SK-N-SH (cell line): ENCODE measurements around the gene UNC93B1. TPM values are rescaled to one million over a fixed set of nuclear protein-coding genes. Genes with fewer than 3 reads are reported as not detected.

Experiments
- CTCF ChIA-PET: fragments of 300-600, 350-600 bp; formaldehyde crosslinking; extraction: SDS; loops from one replicate; lab custom pipeline; 2021; lab: Yijun Ruan, JAX
- POLR2A ChIA-PET: fragments of 350-600 bp; sonication (Branson Sonifier 250); formaldehyde crosslinking; extraction: SDS; loops from one replicate; lab custom pipeline; 2020; ENCODE audit warnings: antibody characterized with exemption, inconsistent platforms; lab: Yijun Ruan, JAX
- DNase-seq: peaks from one replicate; pipeline ENCODE4 v3.0.0; 2012
- H2AFZ ChIP-seq: fragments of 200-600 bp; sonication (generic); 2 replicates; pipeline ENCODE4 v1.8.1; 2016; ENCODE audit warnings: antibody characterized with exemption, mild to moderate bottlenecking, low read depth
- H3F3A ChIP-seq: fragments of 200-600 bp; sonication (generic); replicated peaks from 2 replicates; pipeline ENCODE3; 2016; ENCODE audit warnings: antibody characterized with exemption, mild to moderate bottlenecking; ENCODE audit not compliant: insufficient read depth
- H3K27ac ChIP-seq, 2 experiments: fragments of 200-500 bp in 1 of 2; fragments of 200-600 bp in 1 of 2; sonication (Bioruptor generic) in 1 of 2; sonication (generic), shearing (Covaris generic) in 1 of 2; 2 replicates each; pipeline versions ENCODE4 v1.5.1 to v1.6.1; 2014 to 2016; ENCODE audit warnings: low read depth in 2 of 2, inconsistent platforms in 1 of 2, low read length in 1 of 2, mild to moderate bottlenecking in 1 of 2, mixed read lengths in 1 of 2
- H3K27me3 ChIP-seq: fragments of 200-600 bp; sonication (generic), shearing (Covaris generic); 2 replicates; pipeline ENCODE4 v1.6.1; 2016; ENCODE audit warnings: mixed run types; ENCODE audit not compliant: insufficient read depth
- H3K36me3 ChIP-seq, 2 experiments: fragments of 200-500 bp in 1 of 2; fragments of 200-600 bp in 1 of 2; sonication (Bioruptor generic) in 1 of 2; sonication (generic) in 1 of 2; replicated peaks in 1 of 2; 2 replicates each; pipeline versions ENCODE3 to v1.5.1; 2014 to 2016; ENCODE audit warnings: low read length in 1 of 2, mild to moderate bottlenecking in 1 of 2; ENCODE audit not compliant: insufficient read depth in 2 of 2, control insufficient read depth in 1 of 2
- H3K4me1 ChIP-seq, 2 experiments: fragments of 200-500 bp in 1 of 2; fragments of 200-600 bp in 1 of 2; sonication (Bioruptor generic) in 1 of 2; sonication (generic), shearing (Covaris generic) in 1 of 2; 2 replicates each; pipeline versions ENCODE4 v1.5.1 to v1.6.1; 2014 to 2016; ENCODE audit warnings: low read depth in 1 of 2, low read length in 1 of 2, mixed run types in 1 of 2; ENCODE audit not compliant: insufficient read depth in 2 of 2, control insufficient read depth in 1 of 2
- H3K4me2 ChIP-seq: fragments of 200-600 bp; sonication (generic), shearing (Covaris generic); 2 replicates; pipeline ENCODE4 v1.6.1; 2017; ENCODE audit warnings: mixed run types
- H3K4me3 ChIP-seq, 2 experiments: fragments of 200-500 bp in 1 of 2; fragments of 200-600 bp in 1 of 2; sonication (Bioruptor generic) in 1 of 2; sonication (generic), shearing (Covaris generic) in 1 of 2; 2 replicates each; pipeline versions ENCODE4 v1.5.1 to v1.8.1; 2014 to 2016; ENCODE audit warnings: low read depth in 2 of 2, inconsistent platforms in 1 of 2, low read length in 1 of 2, mild to moderate bottlenecking in 1 of 2, mixed read lengths in 1 of 2, moderate library complexity in 1 of 2
- H3K79me2 ChIP-seq: fragments of 200-600 bp; sonication (generic); 2 replicates; pipeline ENCODE4 v1.8.1; 2017; ENCODE audit warnings: mild to moderate bottlenecking; ENCODE audit not compliant: insufficient read depth
- H3K9ac ChIP-seq: fragments of 200-600 bp; sonication (generic); 2 replicates; pipeline ENCODE4 v1.6.1; 2017; ENCODE audit warnings: mixed run types
- H3K9me2 ChIP-seq: fragments of 200-600 bp; sonication (generic); 2 replicates; pipeline ENCODE4 v1.6.1; 2017; ENCODE audit warnings: mixed run types
- H3K9me3 ChIP-seq: fragments of 200-600 bp; sonication (generic); 2 replicates; pipeline ENCODE4 v1.6.1; 2017; ENCODE audit warnings: mixed run types, mild to moderate bottlenecking, moderate library complexity
- H4K20me1 ChIP-seq: fragments of 200-600 bp; sonication (generic); 2 replicates; pipeline ENCODE4 v1.6.1; 2017; ENCODE audit warnings: mild to moderate bottlenecking, mixed run types; ENCODE audit not compliant: insufficient read depth
- CHD2 ChIP-seq: fragments of 150-350 bp; IDR thresholded peaks from 2 replicates; pipeline ENCODE4 v1.6.1; 2018; ENCODE audit warnings: low read length; ENCODE audit not compliant: partially characterized antibody
- ELF1 ChIP-seq: IDR thresholded peaks from 2 replicates; pipeline ENCODE4 v1.4.0; 2012
- EZH2phosphoT487 ChIP-seq: fragments of 200-600 bp; sonication (generic); IDR thresholded peaks from 2 replicates; pipeline ENCODE4 v1.6.1; 2017; ENCODE audit warnings: low read depth, mixed run types, mild to moderate bottlenecking, antibody characterized with exemption, moderate library complexity, borderline replicate concordance
- FOSL2 ChIP-seq: IDR thresholded peaks from 2 replicates; pipeline ENCODE4 v1.4.0; 2012; ENCODE audit warnings: low read depth, mild to moderate bottlenecking, moderate library complexity, borderline replicate concordance
- FOXJ3 ChIP-seq: sonication (generic); formaldehyde crosslinking; IDR thresholded peaks from 2 replicates; pipeline ENCODE4 v1.5.1; 2020; ENCODE audit warnings: mild to moderate bottlenecking, missing genetic modification reagents
- FOXM1 ChIP-seq: IDR thresholded peaks from 2 replicates; pipeline ENCODE4 v1.4.0; 2012; ENCODE audit warnings: low read depth, mild to moderate bottlenecking
- GATA2 ChIP-seq: sonication (generic); formaldehyde crosslinking; IDR thresholded peaks from 2 replicates; pipeline ENCODE4 v1.5.0; 2020; ENCODE audit warnings: mild to moderate bottlenecking, missing genetic modification reagents
- JUND ChIP-seq: IDR thresholded peaks from 2 replicates; pipeline ENCODE4 v1.4.0; 2012
- MEF2A ChIP-seq: IDR thresholded peaks from 2 replicates; pipeline ENCODE4 v1.4.0; 2012; ENCODE audit warnings: low read depth, borderline replicate concordance
- MXI1 ChIP-seq: IDR thresholded peaks from 2 replicates; pipeline ENCODE4 v1.6.1; 2012; ENCODE audit warnings: mild to moderate bottlenecking, low read depth, low read length, improper control_type of control experiment
- NFIC ChIP-seq: IDR thresholded peaks from 2 replicates; pipeline ENCODE4 v1.4.0; 2012; ENCODE audit warnings: borderline replicate concordance
- NRF1 ChIP-seq: IDR thresholded peaks from 2 replicates; pipeline ENCODE4 v1.6.1; 2012; ENCODE audit warnings: low read depth, mild to moderate bottlenecking, low read length
- POLR2AphosphoS5 ChIP-seq: IDR thresholded peaks from 2 replicates; pipeline ENCODE4 v1.6.1; 2012; ENCODE audit warnings: low read depth, low read length
- RCOR1 ChIP-seq: fragments of 150-350 bp; IDR thresholded peaks from 2 replicates; pipeline ENCODE4 v1.6.1; 2017; ENCODE audit warnings: antibody characterized with exemption, low read length
- RFX5 ChIP-seq: IDR thresholded peaks from 2 replicates; pipeline ENCODE4 v1.6.1; 2012; ENCODE audit warnings: mild to moderate bottlenecking, improper control_type of control experiment, low read length
- RXRA ChIP-seq: IDR thresholded peaks from 2 replicates; pipeline ENCODE4 v1.4.0; 2012; ENCODE audit warnings: low read depth, mild to moderate bottlenecking, borderline replicate concordance
- SIN3A ChIP-seq: IDR thresholded peaks from 2 replicates; pipeline ENCODE4 v1.6.1; 2012; ENCODE audit warnings: low read depth, mild to moderate bottlenecking, low read length, moderate library complexity, borderline replicate concordance
- SMC3 ChIP-seq: IDR thresholded peaks from 2 replicates; pipeline ENCODE4 v1.6.1; 2012; ENCODE audit warnings: low read depth, low read length, improper control_type of control experiment
- TEAD4 ChIP-seq: IDR thresholded peaks from 2 replicates; pipeline ENCODE4 v1.4.0; 2012; ENCODE audit warnings: mild to moderate bottlenecking, borderline replicate concordance; ENCODE audit not compliant: insufficient read depth
- USF1 ChIP-seq: IDR thresholded peaks from 2 replicates; pipeline ENCODE4 v1.4.0; 2012; ENCODE audit warnings: low read depth, borderline replicate concordance
- ZBTB33 ChIP-seq: IDR thresholded peaks from 2 replicates; pipeline ENCODE4 v1.4.0; 2012; ENCODE audit warnings: low read depth, borderline replicate concordance
- WGBS: methylation state at CpG from one replicate; pipeline ENCODE4 v1.1.6; 2017; ENCODE audit warnings: low lambda C conversion rate; 5-methylcytosine and 5-hydroxymethylcytosine counted together
- polyA plus RNA-seq, 3 experiments: library from polyadenylated mRNA; depleted of rRNA; stranded (reverse); fragments of >200 nt; gene quantifications; 2 replicates each; pipeline ENCODE4 v1.2.3, GENCODE V29; 2012
- TF ChIP-seq, protein P1 (sequence below): IDR thresholded peaks from 2 replicates; pipeline ENCODE4; 2012
- TF ChIP-seq, protein P2 (sequence below): fragments of 150-350 bp; IDR thresholded peaks from 2 replicates; pipeline ENCODE4 v1.6.1; 2016; ENCODE audit warnings: mild to moderate bottlenecking, low read depth, low read length
- TF ChIP-seq, protein P3 (sequence below): IDR thresholded peaks from 2 replicates; pipeline ENCODE4 v1.4.0; 2012; ENCODE audit warnings: low read depth
- TF ChIP-seq, protein P4 (sequence below): IDR thresholded peaks from 2 replicates; pipeline ENCODE4 v1.6.1; 2012; ENCODE audit warnings: mild to moderate bottlenecking, low read depth, low read length, moderate library complexity

Gene UNC93B1
- polyA plus RNA-seq, 1 of the 3 experiments (the other 2 are of a cell fraction), result 28.9 TPM

DNA sequence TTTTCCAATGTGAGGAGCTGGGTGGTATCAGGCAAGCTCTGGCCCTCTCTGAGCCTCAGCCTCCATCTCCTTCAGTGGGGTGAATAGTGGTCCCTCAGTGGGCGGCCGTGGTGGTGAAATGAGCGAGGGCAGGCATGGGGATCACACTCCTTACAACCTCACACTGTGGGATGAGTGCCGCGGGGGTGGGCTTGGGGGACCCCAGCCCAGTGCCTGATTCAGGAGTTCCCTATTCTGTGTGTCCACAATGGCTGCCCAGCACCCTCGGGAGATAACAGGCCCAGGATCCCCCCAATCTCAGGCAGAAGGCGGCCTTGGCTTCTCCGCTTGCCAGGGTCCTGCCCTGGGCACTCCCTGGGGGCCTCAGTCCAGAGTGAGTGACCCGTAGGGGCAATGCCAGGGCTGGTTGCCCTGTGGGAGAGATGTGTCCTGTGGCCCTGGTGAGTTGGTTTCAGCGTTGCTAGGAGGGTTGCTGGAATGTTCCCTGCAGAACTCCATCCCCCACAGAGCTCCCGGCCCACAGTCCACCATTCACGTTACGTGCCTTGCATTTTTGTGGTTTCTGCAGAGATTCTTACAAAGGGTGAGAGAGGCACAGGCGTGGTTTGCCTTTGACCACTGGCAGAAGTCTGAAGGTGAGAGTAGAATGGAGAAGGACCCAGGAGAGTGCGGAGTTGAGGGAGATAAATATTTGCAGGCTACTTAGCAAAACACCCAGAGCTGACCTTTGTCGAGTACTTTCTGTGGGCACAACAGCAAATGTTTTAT is 9.1 kb upstream of the UNC93B1 start:
- CTCF ChIA-PET, result interaction anchor here (1.4 kb wide), 2 partner anchors 19 to 197 kb away, joined by 3 to 4 read pairs; no protein-coding TSS in a partner anchor
- Histone ChIP-seq H3K4me3 (no peak overlapping the region), H4K20me1 (no peaks in the 10 kb centered on the region), H3K9me2 (no peaks in the 10 kb centered on the region), H3K4me2 (peak overlapping the region; percentile 64), H3K27ac (peak overlapping the region; percentile 80 to 96), H3K79me2 (peaks cover 18% of the 10 kb centered on the region), H3K9ac (peak overlapping the region; percentile 76), H3K36me3 (no peaks in the 10 kb centered on the region), H3K9me3 (no peaks in the 10 kb centered on the region), H3K4me1 (peaks cover 39 to 44% of the 10 kb centered on the region in 2 experiments; a peak in 3 of 4 replicates), H3F3A (peaks cover 18% of the 10 kb centered on the region), H3K27me3 (no peaks in the 10 kb centered on the region), H2AFZ (no peak overlapping the region)
- POLR2A ChIA-PET, result no interaction called here
- DNase-seq, result no peak
- WGBS, result 34% methylated on average over 11 of the region's 16 CpGs
- TF ChIP-seq SMC3, result no peak
- no peak for TF ChIP-seq MXI1
- TF ChIP-seq, protein P1, sequence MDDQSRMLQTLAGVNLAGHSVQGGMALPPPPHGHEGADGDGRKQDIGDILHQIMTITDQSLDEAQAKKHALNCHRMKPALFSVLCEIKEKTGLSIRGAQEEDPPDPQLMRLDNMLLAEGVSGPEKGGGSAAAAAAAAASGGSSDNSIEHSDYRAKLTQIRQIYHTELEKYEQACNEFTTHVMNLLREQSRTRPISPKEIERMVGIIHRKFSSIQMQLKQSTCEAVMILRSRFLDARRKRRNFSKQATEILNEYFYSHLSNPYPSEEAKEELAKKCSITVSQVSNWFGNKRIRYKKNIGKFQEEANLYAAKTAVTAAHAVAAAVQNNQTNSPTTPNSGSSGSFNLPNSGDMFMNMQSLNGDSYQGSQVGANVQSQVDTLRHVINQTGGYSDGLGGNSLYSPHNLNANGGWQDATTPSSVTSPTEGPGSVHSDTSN, result peak; percentile 42; the same call in 1 of the 2 replicates
- peak; percentile 90; the same call in 1 of the 2 replicates for TF ChIP-seq RXRA
- peak; percentile 72 for TF ChIP-seq NFIC
- TF ChIP-seq, protein P2, sequence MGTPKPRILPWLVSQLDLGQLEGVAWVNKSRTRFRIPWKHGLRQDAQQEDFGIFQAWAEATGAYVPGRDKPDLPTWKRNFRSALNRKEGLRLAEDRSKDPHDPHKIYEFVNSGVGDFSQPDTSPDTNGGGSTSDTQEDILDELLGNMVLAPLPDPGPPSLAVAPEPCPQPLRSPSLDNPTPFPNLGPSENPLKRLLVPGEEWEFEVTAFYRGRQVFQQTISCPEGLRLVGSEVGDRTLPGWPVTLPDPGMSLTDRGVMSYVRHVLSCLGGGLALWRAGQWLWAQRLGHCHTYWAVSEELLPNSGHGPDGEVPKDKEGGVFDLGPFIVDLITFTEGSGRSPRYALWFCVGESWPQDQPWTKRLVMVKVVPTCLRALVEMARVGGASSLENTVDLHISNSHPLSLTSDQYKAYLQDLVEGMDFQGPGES, result no peak
- TF ChIP-seq FOXM1, result no peak
- TF ChIP-seq RFX5, result no peak
- TF ChIP-seq ELF1, result no peak
- TF ChIP-seq JUND, result no peak
- no peak for TF ChIP-seq ZBTB33
- TF ChIP-seq TEAD4, result peak; percentile 98
- TF ChIP-seq, protein P3, sequence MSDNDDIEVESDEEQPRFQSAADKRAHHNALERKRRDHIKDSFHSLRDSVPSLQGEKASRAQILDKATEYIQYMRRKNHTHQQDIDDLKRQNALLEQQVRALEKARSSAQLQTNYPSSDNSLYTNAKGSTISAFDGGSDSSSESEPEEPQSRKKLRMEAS, result peak; percentile 84
- TF ChIP-seq, protein P4, sequence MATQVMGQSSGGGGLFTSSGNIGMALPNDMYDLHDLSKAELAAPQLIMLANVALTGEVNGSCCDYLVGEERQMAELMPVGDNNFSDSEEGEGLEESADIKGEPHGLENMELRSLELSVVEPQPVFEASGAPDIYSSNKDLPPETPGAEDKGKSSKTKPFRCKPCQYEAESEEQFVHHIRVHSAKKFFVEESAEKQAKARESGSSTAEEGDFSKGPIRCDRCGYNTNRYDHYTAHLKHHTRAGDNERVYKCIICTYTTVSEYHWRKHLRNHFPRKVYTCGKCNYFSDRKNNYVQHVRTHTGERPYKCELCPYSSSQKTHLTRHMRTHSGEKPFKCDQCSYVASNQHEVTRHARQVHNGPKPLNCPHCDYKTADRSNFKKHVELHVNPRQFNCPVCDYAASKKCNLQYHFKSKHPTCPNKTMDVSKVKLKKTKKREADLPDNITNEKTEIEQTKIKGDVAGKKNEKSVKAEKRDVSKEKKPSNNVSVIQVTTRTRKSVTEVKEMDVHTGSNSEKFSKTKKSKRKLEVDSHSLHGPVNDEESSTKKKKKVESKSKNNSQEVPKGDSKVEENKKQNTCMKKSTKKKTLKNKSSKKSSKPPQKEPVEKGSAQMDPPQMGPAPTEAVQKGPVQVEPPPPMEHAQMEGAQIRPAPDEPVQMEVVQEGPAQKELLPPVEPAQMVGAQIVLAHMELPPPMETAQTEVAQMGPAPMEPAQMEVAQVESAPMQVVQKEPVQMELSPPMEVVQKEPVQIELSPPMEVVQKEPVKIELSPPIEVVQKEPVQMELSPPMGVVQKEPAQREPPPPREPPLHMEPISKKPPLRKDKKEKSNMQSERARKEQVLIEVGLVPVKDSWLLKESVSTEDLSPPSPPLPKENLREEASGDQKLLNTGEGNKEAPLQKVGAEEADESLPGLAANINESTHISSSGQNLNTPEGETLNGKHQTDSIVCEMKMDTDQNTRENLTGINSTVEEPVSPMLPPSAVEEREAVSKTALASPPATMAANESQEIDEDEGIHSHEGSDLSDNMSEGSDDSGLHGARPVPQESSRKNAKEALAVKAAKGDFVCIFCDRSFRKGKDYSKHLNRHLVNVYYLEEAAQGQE, result peak; percentile 26; the same call in 1 of the 2 replicates
- TF ChIP-seq CHD2, result peak; percentile 19
- TF ChIP-seq MEF2A, result no peak
- no peak for TF ChIP-seq USF1
- TF ChIP-seq EZH2phosphoT487, result no peak
- no peak for TF ChIP-seq NRF1
- peak; percentile 33; the same call in 1 of the 2 replicates for TF ChIP-seq FOSL2
- TF ChIP-seq GATA2, result no peak
- TF ChIP-seq RCOR1, result no peak
- peak; percentile 40; the same call in 1 of the 2 replicates for TF ChIP-seq SIN3A
- TF ChIP-seq FOXJ3 (CRISPR knock-in tag), result no peak
- peak; percentile 63 for TF ChIP-seq POLR2AphosphoS5
